C4-2B (cell line): ENCODE data around the gene ARHGAP35.

Experiments
- CTCF ChIP-seq: fragments of 450-650 bp; conservative IDR thresholded peaks from 2 replicates; pipeline ENCODE4 v1.5.1; 2017; ENCODE audit warnings: mild to moderate bottlenecking
- ZFX ChIP-seq: fragments of 450-650 bp; IDR thresholded peaks from 2 replicates; pipeline ENCODE4 v1.6.1; 2017

- TF ChIP-seq CTCF (peak; percentile 79), ZFX (no peak)
Observed at GRCh38 chr19:46840498-46840942, 20.3 kb upstream of the ARHGAP35 start.
